ENCODE measurements around the gene ADARB1.

- no peak for TF ChIP-seq CTCF (conservative IDR thresholded peaks at IDR 0.05; ENCODE audit: low read depth, low read length)
- TF ChIP-seq MXI1 (IDR thresholded peaks at IDR 0.05; ENCODE audit: borderline replicate concordance, low read depth, low read length), result no peak
- no peak; the same call in 1 of the 2 replicates for TF ChIP-seq POLR2A (IDR thresholded peaks at IDR 0.05; ENCODE audit: low read depth, low read length)
- TF ChIP-seq RCOR1 (IDR thresholded peaks at IDR 0.05; ENCODE audit: insufficient replicate concordance, low read length), result no peak
- TF ChIP-seq SMC3 (IDR thresholded peaks at IDR 0.05; ENCODE audit: low read depth, low read length), result no peak
- no peak for TF ChIP-seq ELK1 (IDR thresholded peaks at IDR 0.05; ENCODE audit: borderline replicate concordance, low read depth, low read length)
These were observed 7.3 kb downstream of the ADARB1 start for GRCh38 chr21:45081636-45082035.

Measured in IMR-90 (cell line).